RWPE2 (cell line): ENCODE results near the gene NDUFA6.
A peak's percentile ranks its signal among the peaks of the same experiment; 100 is the strongest.
"Not testable (repeated sequence)": the region's sequence is repeated elsewhere in the genome, so short reads cannot be mapped to it uniquely, and the experiment has no call there.

ENCODE experiments used
- ATAC-seq: fragments of 200-7000 bp; cut with Tn5 transposase; 3 replicates; pipeline ENCODE4 v1.9.1; 2021; ENCODE audit warnings: low read depth
- DNase-seq: peaks from one replicate; pipeline ENCODE4 v3.0.0-alpha.2; 2020; ENCODE audit warnings: low spot score
- H3K27ac ChIP-seq: fragments of 450-650 bp; 2 replicates; pipeline ENCODE4 v1.5.1; 2017; ENCODE audit warnings: mild to moderate bottlenecking; ENCODE audit not compliant: poor library complexity, severe bottlenecking
- H3K27me3 ChIP-seq: fragments of 250-450 bp; sonication (Bioruptor Pico); 2 replicates; pipeline ENCODE4 v1.5.1; 2021; ENCODE audit warnings: mild to moderate bottlenecking, moderate library complexity; ENCODE audit not compliant: insufficient read depth, poor library complexity, severe bottlenecking
- H3K36me3 ChIP-seq: fragments of 250-450 bp; sonication (Bioruptor Pico); 2 replicates; pipeline ENCODE4 v1.5.1; 2020; ENCODE audit warnings: low read depth, mild to moderate bottlenecking, moderate library complexity
- H3K4me1 ChIP-seq: fragments of 250-450 bp; sonication (Bioruptor Pico); 2 replicates; pipeline ENCODE4 v1.5.1; 2021; ENCODE audit warnings: mild to moderate bottlenecking, moderate library complexity; ENCODE audit not compliant: insufficient read depth, poor library complexity, severe bottlenecking
- H3K4me3 ChIP-seq: fragments of 250-450 bp; sonication (Bioruptor Pico); 2 replicates; pipeline ENCODE4 v1.5.1; 2021; ENCODE audit warnings: mild to moderate bottlenecking, moderate library complexity; ENCODE audit not compliant: severe bottlenecking
- H3K9me3 ChIP-seq: fragments of 250-450 bp; sonication (Bioruptor Pico); 2 replicates; pipeline ENCODE4 v1.5.1; 2021; ENCODE audit warnings: mild to moderate bottlenecking, moderate library complexity; ENCODE audit not compliant: severe bottlenecking
- CTCF ChIP-seq: fragments of 450-650 bp; IDR thresholded peaks from one replicate; pipeline ENCODE4 v1.5.1; 2017; ENCODE audit warnings: mild to moderate bottlenecking, moderate library complexity; ENCODE audit not compliant: poor library complexity, severe bottlenecking

NDUFA6 gene

GRCh38 chr22:42111798-42112197 lies 21.2 kb upstream of the NDUFA6 start:
- no peaks in the 10 kb centered on the region for H3K36me3 ChIP-seq
- no peaks in the 10 kb centered on the region for H3K27me3 ChIP-seq
- no peak overlapping the region for H3K4me3 ChIP-seq
- peaks cover 5% of the 10 kb centered on the region for H3K9me3 ChIP-seq
- H3K27ac ChIP-seq = no peak overlapping the region
- ATAC-seq (no peak), DNase-seq (no peak)
- H3K4me1 ChIP-seq = no peaks in the 10 kb centered on the region
- no peak for TF ChIP-seq CTCF

DNA sequence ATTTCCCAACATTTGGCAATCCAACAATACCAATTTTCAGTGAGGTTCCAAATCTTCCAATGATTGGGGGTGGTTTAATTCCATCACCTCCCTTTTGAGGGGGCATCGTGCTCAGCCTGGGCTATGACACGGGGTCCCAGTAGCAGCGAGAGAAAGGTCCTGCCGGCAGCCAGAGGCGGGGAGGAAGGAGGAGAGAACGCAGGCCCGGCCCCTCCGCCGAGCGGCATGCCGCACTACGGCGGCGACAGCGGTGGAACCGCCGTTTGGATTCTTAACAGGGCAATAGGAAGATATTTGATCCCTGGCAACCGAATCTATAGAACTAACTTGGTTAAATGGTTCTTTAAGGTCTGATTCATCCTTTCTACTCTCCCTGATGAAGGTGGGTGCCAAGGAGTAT lies 18.3 kb upstream of the NDUFA6 start:
- H3K27me3 ChIP-seq = no peaks in the 10 kb centered on the region
- no peaks in the 10 kb centered on the region for H3K4me1 ChIP-seq
- H3K4me3 ChIP-seq = no peak overlapping the region
- ATAC-seq (no peak), DNase-seq (no peak)
- no peak overlapping the region for H3K27ac ChIP-seq
- peaks cover 6% of the 10 kb centered on the region for H3K9me3 ChIP-seq
- no peak for TF ChIP-seq CTCF
- no peaks in the 10 kb centered on the region for H3K36me3 ChIP-seq

DNA sequence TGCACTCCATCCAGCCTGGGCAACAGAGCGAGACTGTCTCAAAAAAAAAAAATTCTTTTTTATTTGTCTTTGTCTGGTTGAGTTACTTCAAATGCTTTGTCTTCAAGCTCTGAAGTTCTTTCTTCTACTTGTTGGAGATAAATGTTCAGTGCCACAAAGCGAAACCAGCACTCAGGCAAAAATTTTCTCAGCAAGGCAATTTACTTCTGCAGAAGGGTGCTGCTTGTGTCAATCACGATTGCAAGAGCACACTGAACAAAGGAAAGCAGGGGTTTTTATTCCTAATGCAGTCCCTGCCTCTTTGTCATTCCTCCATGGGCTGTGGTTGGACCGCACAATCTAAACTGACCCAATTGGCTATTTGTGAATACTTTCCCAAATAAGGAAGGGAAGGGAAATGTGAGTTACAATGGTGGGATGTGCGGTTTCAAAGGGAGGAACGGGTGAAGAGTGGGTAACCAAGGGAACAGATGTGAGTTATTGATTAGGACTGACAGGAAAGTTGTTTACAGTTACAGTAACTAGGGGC lies 13.8 kb upstream of the NDUFA6 start:
- not testable (repeated sequence) for H3K9me3 ChIP-seq, H3K27ac ChIP-seq, DNase-seq, H3K4me3 ChIP-seq, ATAC-seq, H3K4me1 ChIP-seq, H3K27me3 ChIP-seq, H3K36me3 ChIP-seq

DNA sequence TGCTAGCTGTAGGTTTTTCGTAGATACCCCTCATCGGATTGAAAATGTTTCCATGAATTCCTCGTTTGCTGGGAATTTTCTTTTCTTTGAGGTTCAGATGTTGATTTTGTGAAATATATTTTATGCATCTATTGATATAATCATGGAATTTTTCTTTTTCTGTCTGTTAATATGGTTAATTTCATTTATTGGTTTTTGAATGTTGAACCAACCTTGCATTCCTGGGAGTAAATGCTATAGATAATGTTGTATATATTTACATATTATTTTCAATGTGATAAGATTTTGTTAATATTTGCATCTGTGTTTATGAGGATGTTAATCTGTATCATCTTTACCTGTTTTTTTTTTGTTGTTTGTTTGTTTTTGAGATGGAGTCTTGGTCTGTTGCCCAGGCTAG lies 10.6 kb upstream of the NDUFA6 start:
- Histone ChIP-seq H3K36me3 (no peaks in the 10 kb centered on the region), H3K9me3 (peaks cover 9% of the 10 kb centered on the region), H3K27me3 (no peaks in the 10 kb centered on the region), H3K4me3 (no peak overlapping the region), H3K4me1 (no peaks in the 10 kb centered on the region), H3K27ac (no peak overlapping the region)
- ATAC-seq (no peak), DNase-seq (no peak)
- no peak for TF ChIP-seq CTCF

GRCh38 chr22:42091455-42091782 lies 847 bp upstream of the NDUFA6 start:
- H3K27me3 ChIP-seq = no peaks in the 10 kb centered on the region
- H3K4me1 ChIP-seq = no peaks in the 10 kb centered on the region
- H3K4me3 ChIP-seq = peak overlapping the region; percentile 65
- ATAC-seq (no peak), DNase-seq (no peak)
- H3K36me3 ChIP-seq = peaks cover 17% of the 10 kb centered on the region
- TF ChIP-seq CTCF = no peak
- peak overlapping the region; percentile 64 for H3K27ac ChIP-seq
- no peaks in the 10 kb centered on the region for H3K9me3 ChIP-seq
